ENCODE measurements around the gene NDUFV2.
"Not testable (repeated sequence)": the region's sequence is repeated elsewhere in the genome, so short reads cannot be mapped to it uniquely, and the experiment has no call there.

NDUFV2 gene

GRCh38 chr18:9102508-9103375 lies at the start of gene NDUFV2:
Gene NDUFV2, plus strand, starts transcription at chr18:9102699. Its CDS starts 45 bp downstream, at chr18:9102744.
- DNase-seq: peak; percentile 97

- no peak for DNase-seq
These were observed 48.7 kb upstream of the NDUFV2 start for GRCh38 chr18:9053814-9054213.

GRCh38 chr18:9055185-9055584 lies 47.3 kb upstream of the NDUFV2 start:
- peak; percentile 57 for DNase-seq

- DNase-seq: no peak
These were observed 46.9 kb upstream of the NDUFV2 start for GRCh38 chr18:9055626-9056025.

- DNase-seq: no peak
These were observed 44.9 kb upstream of the NDUFV2 start for GRCh38 chr18:9057646-9058045.

- no peak for DNase-seq
These were observed 44.1 kb upstream of the NDUFV2 start for GRCh38 chr18:9058406-9058805.

- DNase-seq: no peak
These were observed 40.1 kb upstream of the NDUFV2 start for GRCh38 chr18:9062418-9062751.

DNA sequence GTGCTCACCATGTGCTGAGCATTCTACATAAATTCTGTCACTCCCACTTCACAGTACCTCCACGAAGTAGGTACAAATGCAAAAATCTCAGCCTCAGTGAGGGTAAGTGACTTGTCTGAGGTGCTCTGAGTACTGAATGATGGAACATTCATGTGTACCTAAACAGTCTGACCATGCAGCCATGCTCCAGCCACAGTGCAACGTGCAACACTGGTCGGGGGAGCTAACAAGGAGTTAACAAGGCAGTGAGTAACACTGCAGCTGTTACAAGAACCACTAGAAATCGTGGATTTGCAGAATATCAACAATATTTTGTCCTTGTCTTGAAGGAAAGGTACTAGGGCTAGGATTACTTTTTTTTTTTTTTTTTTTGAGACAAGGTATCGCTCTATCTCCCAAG lies 36.6 kb upstream of the NDUFV2 start:
- DNase-seq: no peak

- DNase-seq: no peak
These were observed 36.1 kb upstream of the NDUFV2 start for GRCh38 chr18:9066358-9066757.

- DNase-seq: peak; percentile 77
These were observed 35.6 kb upstream of the NDUFV2 start for GRCh38 chr18:9066817-9067306.

DNA sequence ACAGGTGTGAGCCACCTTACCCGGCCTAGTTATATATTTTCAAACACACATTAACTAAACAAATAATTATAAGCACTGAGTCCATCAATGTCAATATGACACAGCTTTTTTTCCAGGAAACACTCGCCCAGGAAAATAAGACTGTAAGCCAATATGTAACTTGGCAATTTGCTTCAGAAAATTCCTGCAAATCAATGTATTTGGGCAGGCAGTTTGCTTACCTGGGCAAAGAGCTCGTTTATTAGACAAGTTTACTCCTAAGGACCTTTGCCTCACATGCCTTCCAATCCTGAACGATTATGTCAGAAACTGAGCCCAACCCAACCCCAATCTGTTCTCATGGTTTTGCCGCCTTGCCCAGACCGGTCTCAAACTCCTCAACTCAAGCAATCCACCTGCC lies 34.7 kb upstream of the NDUFV2 start:
- DNase-seq: no peak

- no peak for DNase-seq
These were observed 34.2 kb upstream of the NDUFV2 start for GRCh38 chr18:9068346-9068745.

DNA sequence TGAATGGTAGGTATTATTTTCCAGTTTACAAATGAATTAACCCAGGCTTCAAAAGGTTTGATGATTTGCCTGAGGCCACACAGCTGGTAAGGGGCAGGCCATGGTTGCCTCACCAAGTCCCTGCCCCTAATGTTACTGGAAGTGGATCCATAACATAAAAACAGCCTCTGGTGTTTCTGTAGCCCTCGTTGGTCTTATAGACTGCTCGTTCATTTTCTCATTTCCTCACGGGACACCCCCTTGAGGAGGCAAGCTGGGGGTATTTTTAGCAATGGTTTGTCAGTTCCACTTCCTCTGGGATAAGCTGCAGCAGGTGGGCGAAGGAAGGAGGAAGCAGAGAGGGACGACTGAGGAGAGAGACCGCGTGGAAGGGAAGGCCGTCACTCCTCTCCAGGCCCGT lies 32.9 kb upstream of the NDUFV2 start:
- DNase-seq: peak; percentile 90

GRCh38 chr18:9070212-9070611 lies 32.3 kb upstream of the NDUFV2 start:
- no peak for DNase-seq

GRCh38 chr18:9079818-9080528 lies 22.5 kb upstream of the NDUFV2 start:
- peak; percentile 18 for DNase-seq

DNA sequence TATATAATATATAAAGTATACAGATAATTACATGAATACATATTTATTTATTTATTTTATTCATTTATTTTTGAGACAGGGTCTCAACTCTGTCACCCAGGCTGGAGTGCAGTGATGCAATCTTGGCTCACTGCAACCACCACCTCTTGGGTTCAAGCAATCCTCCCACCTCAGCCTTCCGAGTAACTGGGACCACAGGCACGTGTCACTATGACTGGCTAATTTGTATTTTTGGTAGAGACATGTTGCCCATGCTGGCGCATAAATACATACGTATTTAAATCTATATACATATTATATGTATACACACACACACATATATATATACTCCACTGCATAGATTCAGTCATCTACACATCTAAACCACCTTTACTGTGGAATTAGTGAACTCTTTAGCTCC lies 20.6 kb upstream of the NDUFV2 start:
- DNase-seq: no peak

DNA sequence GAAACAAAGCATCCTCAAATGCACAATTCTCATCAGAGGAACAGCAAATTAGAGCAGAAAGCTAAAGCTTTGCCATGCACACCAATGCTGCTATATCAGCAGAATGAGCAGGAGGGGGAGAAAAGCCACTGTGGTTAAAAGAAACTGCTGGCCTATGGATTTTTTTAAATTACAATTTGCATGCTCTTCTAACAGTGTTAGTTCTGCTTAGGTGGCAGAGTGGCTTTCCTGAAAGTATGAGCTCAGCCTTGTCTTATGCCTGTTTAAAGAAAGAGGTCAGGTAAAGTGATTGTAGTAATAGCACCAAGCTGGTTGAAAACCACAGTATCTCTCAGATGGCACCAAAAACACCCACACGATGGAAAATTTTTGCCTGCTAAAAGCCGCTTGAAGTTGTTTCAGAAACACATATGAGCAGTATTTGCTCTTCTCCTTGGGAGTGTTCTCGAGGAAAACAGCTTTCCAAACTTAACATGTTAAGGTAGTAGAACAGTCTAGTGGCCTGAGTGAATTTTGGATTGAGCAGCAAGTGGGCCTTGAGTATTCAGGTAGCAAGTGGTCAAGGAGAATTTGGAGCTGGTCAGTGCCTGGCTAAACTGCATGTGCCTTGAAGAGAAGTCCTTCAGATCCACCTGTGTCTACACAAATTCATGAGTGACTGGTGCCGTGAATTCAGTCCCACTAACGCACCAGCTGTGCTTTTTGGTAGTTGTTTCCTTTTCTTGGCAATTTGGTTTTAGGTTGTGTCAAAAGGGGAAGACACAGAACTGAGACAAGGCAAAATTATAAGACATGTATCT lies 19.6 kb upstream of the NDUFV2 start:
- peak; percentile 36 for DNase-seq

GRCh38 chr18:9086015-9086414 lies 16.5 kb upstream of the NDUFV2 start:
- DNase-seq: no peak

DNA sequence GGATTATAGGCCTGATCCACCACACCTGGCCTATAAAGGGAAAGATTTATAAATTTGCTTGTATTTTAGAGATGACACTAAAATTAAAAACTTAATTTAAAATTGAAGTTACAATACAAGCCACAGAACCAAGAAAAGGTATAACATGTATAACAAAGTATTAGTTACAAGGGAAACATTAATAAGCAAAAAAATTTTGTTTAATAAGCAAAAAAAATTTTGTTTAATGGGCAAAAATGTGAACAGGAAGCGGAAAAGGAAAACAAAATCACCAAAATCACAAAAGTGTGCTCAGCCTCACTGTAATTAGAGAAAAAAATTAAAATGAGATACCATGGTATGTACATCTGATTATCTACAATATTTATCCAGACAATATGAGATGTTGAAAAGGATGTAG lies 15.9 kb upstream of the NDUFV2 start:
- no peak for DNase-seq

DNA sequence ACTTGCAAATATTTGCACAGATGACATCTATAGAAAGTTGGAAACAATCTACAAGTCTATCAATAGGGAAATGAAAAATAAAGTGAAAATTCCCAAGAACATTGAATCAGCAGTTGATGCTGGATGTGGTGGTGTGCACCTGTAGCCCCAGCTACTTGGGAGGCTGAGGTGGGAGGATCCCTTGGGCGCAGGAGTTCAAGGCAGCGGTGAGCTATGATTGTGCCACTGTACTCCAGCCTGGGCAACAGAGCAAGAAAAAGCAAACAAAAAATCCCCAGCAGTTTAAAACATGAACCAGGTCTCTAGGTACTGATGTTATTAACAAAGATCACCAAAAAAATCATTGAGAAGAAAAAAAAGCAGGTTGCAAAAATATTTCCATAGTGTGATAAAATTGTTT lies 15.4 kb upstream of the NDUFV2 start:
- DNase-seq: no peak

- DNase-seq: no peak
These were observed 14.2 kb upstream of the NDUFV2 start for GRCh38 chr18:9088252-9088651.

DNA sequence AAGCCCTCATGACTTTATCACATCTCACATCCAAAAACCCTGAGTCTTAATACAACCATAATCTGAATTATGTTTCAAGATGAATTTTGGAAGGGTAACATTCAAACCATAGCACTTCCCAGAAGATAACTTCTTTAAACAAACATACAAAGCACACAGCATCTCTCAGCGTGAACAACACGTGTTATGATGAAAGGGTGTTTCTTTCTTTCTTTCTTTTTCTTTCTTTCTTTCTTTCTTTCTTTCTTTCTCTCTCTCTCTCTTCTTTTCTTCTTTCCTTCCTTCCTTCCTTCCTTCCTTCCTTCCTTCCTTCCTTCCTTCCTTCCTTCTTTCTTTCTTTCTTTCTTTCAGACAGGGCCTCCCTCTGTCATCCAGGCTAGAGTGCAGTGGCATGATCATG lies 13.8 kb upstream of the NDUFV2 start:
- DNase-seq: not testable (repeated sequence)

GRCh38 chr18:9090578-9090977 lies 11.9 kb upstream of the NDUFV2 start:
- DNase-seq: no peak

All from inflammatory macrophage treated with lipopolysaccharide for 4 hours (primary cell).